ENCODE measurements around the gene KREMEN1.

KREMEN1 gene

GRCh38 chr22:29143941-29144785, 71.3 kb downstream of the KREMEN1 start:
- TF ChIP-seq MYC (IDR thresholded peaks at IDR 0.05; ENCODE audit: low read depth, low read length) = no peak
- no peak for TF ChIP-seq MAX (IDR thresholded peaks at IDR 0.05; ENCODE audit: low read depth, low read length)
- TF ChIP-seq CTCF (IDR thresholded peaks at IDR 0.05; ENCODE audit: low read depth, low read length) = no peak
- no peak for TF ChIP-seq POLR2A (IDR thresholded peaks at IDR 0.05; ENCODE audit: extremely low read depth, insufficient read length)
- H3K4me3 ChIP-seq (ENCODE audit: low read depth, low read length) = no peak overlapping the region
- peak; percentile 67 for DNase-seq (ENCODE audit: low read depth)

GRCh38 chr22:29144786-29145160, 71.9 kb downstream of the KREMEN1 start:
- no peak overlapping the region for H3K4me3 ChIP-seq (ENCODE audit: low read depth, low read length)
- no peak for TF ChIP-seq MAX (IDR thresholded peaks at IDR 0.05; ENCODE audit: low read depth, low read length)
- TF ChIP-seq POLR2A (IDR thresholded peaks at IDR 0.05; ENCODE audit: extremely low read depth, insufficient read length) = no peak
- TF ChIP-seq CTCF (IDR thresholded peaks at IDR 0.05; ENCODE audit: low read depth, low read length) = no peak
- TF ChIP-seq MYC (IDR thresholded peaks at IDR 0.05; ENCODE audit: low read depth, low read length) = no peak
- DNase-seq (ENCODE audit: low read depth) = no peak

GRCh38 chr22:29145321-29146072, 72.7 kb downstream of the KREMEN1 start:
- H3K4me3 ChIP-seq (ENCODE audit: low read depth, low read length) = no peak overlapping the region
- TF ChIP-seq CTCF (IDR thresholded peaks at IDR 0.05; ENCODE audit: low read depth, low read length) (no peak), MYC (IDR thresholded peaks at IDR 0.05; ENCODE audit: low read depth, low read length) (no peak), POLR2A (IDR thresholded peaks at IDR 0.05; ENCODE audit: extremely low read depth, insufficient read length) (no peak), MAX (IDR thresholded peaks at IDR 0.05; ENCODE audit: low read depth, low read length) (no peak)
- peak; percentile 64 for DNase-seq (ENCODE audit: low read depth)

GRCh38 chr22:29146091-29146560, 73.3 kb downstream of the KREMEN1 start:
- DNase-seq (ENCODE audit: low read depth) = no peak
- TF ChIP-seq POLR2A (IDR thresholded peaks at IDR 0.05; ENCODE audit: extremely low read depth, insufficient read length) = no peak
- TF ChIP-seq MAX (IDR thresholded peaks at IDR 0.05; ENCODE audit: low read depth, low read length) = no peak
- no peak for TF ChIP-seq MYC (IDR thresholded peaks at IDR 0.05; ENCODE audit: low read depth, low read length)
- TF ChIP-seq CTCF (IDR thresholded peaks at IDR 0.05; ENCODE audit: low read depth, low read length) = no peak
- H3K4me3 ChIP-seq (ENCODE audit: low read depth, low read length) = no peak overlapping the region

- DNase-seq (ENCODE audit: low read depth) = no peak
- no peak for TF ChIP-seq MAX (IDR thresholded peaks at IDR 0.05; ENCODE audit: low read depth, low read length)
- TF ChIP-seq CTCF (IDR thresholded peaks at IDR 0.05; ENCODE audit: low read depth, low read length) = no peak
- H3K4me3 ChIP-seq (ENCODE audit: low read depth, low read length) = no peak overlapping the region
Measured at GRCh38 chr22:29146771-29147170, 73.9 kb downstream of the KREMEN1 start.

All from NB4 (cell line).